K562 (cell line): ENCODE measurements around the gene BRMS1. TPM values are rescaled to one million over a fixed set of nuclear protein-coding genes. Genes with fewer than 3 reads are reported as not detected.
A peak's percentile ranks its signal among the peaks of the same experiment; 100 is the strongest.

Source experiments
- BDP1 ChIP-seq: IDR thresholded peaks from 3 replicates; pipeline ENCODE4 v1.6.1; 2011; ENCODE audit not compliant: insufficient read length, insufficient read depth
- ERF ChIP-seq: fragments of 450-650 bp; formaldehyde crosslinking; IDR thresholded peaks from 2 replicates; pipeline ENCODE4 v1.4.0; 2020; ENCODE audit warnings: mild to moderate bottlenecking, mixed read lengths
- GABPA ChIP-seq: fragments of 200-800 bp; sonication (Bioruptor generic); conservative IDR thresholded peaks from 2 replicates; pipeline ENCODE4 v1.6.1; 2016; ENCODE audit warnings: low read depth, missing genetic modification characterization, missing compliant biosample characterization
- KDM1A ChIP-seq, 2 experiments: fragments of 450-650 bp; IDR thresholded peaks; 2 replicates each; pipeline ENCODE4 v1.6.1; 2016; ENCODE audit warnings: mild to moderate bottlenecking in 2 of 2
- MYC ChIP-seq, 2 experiments: fragments of 250-450 bp in 1 of 2; sonication (Bioruptor Pico) in 1 of 2; IDR thresholded peaks; 2 replicates each; pipeline versions ENCODE4 v1.5.1 to v1.6.1; 2012 to 2021; ENCODE audit warnings: low read depth in 2 of 2, borderline replicate concordance in 1 of 2, improper control_type of control experiment in 1 of 2, low read length in 1 of 2, mild to moderate bottlenecking in 1 of 2, moderate library complexity in 1 of 2
- NCOA4 ChIP-seq: fragments of 450-650 bp; IDR thresholded peaks from 2 replicates; pipeline ENCODE4 v1.6.1; 2018; ENCODE audit warnings: mild to moderate bottlenecking; ENCODE audit not compliant: partially characterized antibody
- NR4A1 ChIP-seq, 2 experiments: fragments of 250-450 bp in 1 of 2; fragments of 450-650 bp in 1 of 2; sonication (Bioruptor Pico) in 1 of 2; IDR thresholded peaks; 2 replicates each; pipeline versions ENCODE4 v1.4.0 to v1.6.1; 2016 to 2020; ENCODE audit warnings: mild to moderate bottlenecking in 2 of 2, missing compliant biosample characterization in 1 of 2, missing genetic modification characterization in 1 of 2, moderate library complexity in 1 of 2
- POLR2A ChIP-seq: fragments of 450-650 bp; conservative IDR thresholded peaks from 2 replicates; pipeline ENCODE4 v1.6.1; 2016
- POU5F1 ChIP-seq: fragments of 150-350 bp; IDR thresholded peaks from 2 replicates; pipeline ENCODE4 v1.6.1; 2014; ENCODE audit warnings: borderline replicate concordance, low read length, low read depth, mild to moderate bottlenecking; ENCODE audit not compliant: partially characterized antibody
- SMARCA5 ChIP-seq: fragments of 450-650 bp; IDR thresholded peaks from 2 replicates; pipeline ENCODE4 v1.6.1; 2016
- ZFPM2 ChIP-seq: fragments of 250-450 bp; sonication (Bioruptor Pico); IDR thresholded peaks from 2 replicates; pipeline ENCODE4 v1.5.1; 2022; ENCODE audit warnings: mild to moderate bottlenecking
- ZZZ3 ChIP-seq: fragments of 450-650 bp; IDR thresholded peaks from 2 replicates; pipeline ENCODE4 v1.6.1; 2016; ENCODE audit warnings: antibody characterized with exemption, mild to moderate bottlenecking, moderate library complexity
- polyA plus RNA-seq, 8 experiments: library from polyadenylated mRNA; depleted of rRNA in 4 of 8; stranded (reverse) in 5 of 8; unstranded in 3 of 8; fragments of >200 nt; fragmentation: Nextera tagmentation in 2 of 8; fragmentation: Illumina TruSeq in 1 of 8; extraction: Ambion mirVana in 2 of 8; extraction: Trizol in 1 of 8; gene quantifications; 2 replicates each; pipeline versions ENCODE4 v1.2.1 to v1.2.3, GENCODE V29; 2011 to 2014; ENCODE audit warnings: inconsistent platforms in 1 of 8, missing spikeins in 1 of 8
- total RNA-seq, 7 experiments: library from RNA; depleted of rRNA in 6 of 7; stranded (reverse); fragments of >200 nt in 6 of 7; fragmentation: Illumina TruSeq in 2 of 7; extraction: Trizol in 2 of 7; gene quantifications; 2 replicates each; pipeline versions ENCODE4 v1.2.1 to v1.2.3, GENCODE V29; 2011 to 2021; ENCODE audit warnings: low replicate concordance in 1 of 7
- TF ChIP-seq, protein P1 (sequence below): fragments of 250-450 bp; sonication (Bioruptor Pico); IDR thresholded peaks from 2 replicates; pipeline ENCODE4 v1.9.0; 2021; ENCODE audit warnings: mild to moderate bottlenecking, inconsistent platforms
- TF ChIP-seq, protein P2 (sequence below): sonication (generic); formaldehyde crosslinking; IDR thresholded peaks from 2 replicates; pipeline ENCODE4 v1.8.0; 2023; ENCODE audit warnings: missing genetic modification reagents, mild to moderate bottlenecking, borderline replicate concordance
- TF ChIP-seq, protein P3 (sequence below): fragments of 250-450 bp; sonication (Bioruptor Pico); IDR thresholded peaks from 2 replicates; pipeline ENCODE4 v1.5.0; 2021
- TF ChIP-seq, protein P4 (sequence below): sonication (generic); formaldehyde crosslinking; IDR thresholded peaks from 2 replicates; pipeline ENCODE4 v1.8.0; 2022; ENCODE audit warnings: missing genetic modification reagents, mild to moderate bottlenecking, moderate library complexity, borderline replicate concordance
- TF ChIP-seq, protein P5 (sequence below): fragments of 450-650 bp; formaldehyde crosslinking; IDR thresholded peaks from 2 replicates; pipeline ENCODE4 v1.4.0; 2020; ENCODE audit warnings: mild to moderate bottlenecking

Gene BRMS1
- total and polyA plus RNA-seq, 9 of the 15 experiments (the other 6 are each of a cell fraction or from before 2014, with no cell fraction given): 2.2 to 78.8 (median 33.4) TPM

GRCh38 chr11:66362481-66363147 is 17.7 kb upstream of the BRMS1 start (continued):
- TF ChIP-seq POU5F1 (no peak), ZZZ3 (no peak), KDM1A (IDR thresholded peaks at IDR 0.05) (peak in 1 of 2 experiments; percentile 27; a peak in 1 of 4 replicates), POLR2A (peak; percentile 52), NR4A1 (CRISPR knock-in tag; IDR thresholded peaks at IDR 0.05) (no peak), NR4A1 (tag; IDR thresholded peaks at IDR 0.05) (no peak), MYC (IDR thresholded peaks at IDR 0.05; ENCODE audit: low read depth, low read length) (no peak), MYC (CRISPR knock-in tag; IDR thresholded peaks at IDR 0.05; ENCODE audit: borderline replicate concordance, low read depth) (no peak), GABPA (tag) (no peak), NCOA4 (no peak), ERF (CRISPR knock-in tag) (no peak), SMARCA5 (0 out of 2 replicates have a peak, but pooled peaks have one; percentile 54), ZFPM2 (CRISPR knock-in tag) (no peak), BDP1 (no peak)
- TF ChIP-seq, protein P1, sequence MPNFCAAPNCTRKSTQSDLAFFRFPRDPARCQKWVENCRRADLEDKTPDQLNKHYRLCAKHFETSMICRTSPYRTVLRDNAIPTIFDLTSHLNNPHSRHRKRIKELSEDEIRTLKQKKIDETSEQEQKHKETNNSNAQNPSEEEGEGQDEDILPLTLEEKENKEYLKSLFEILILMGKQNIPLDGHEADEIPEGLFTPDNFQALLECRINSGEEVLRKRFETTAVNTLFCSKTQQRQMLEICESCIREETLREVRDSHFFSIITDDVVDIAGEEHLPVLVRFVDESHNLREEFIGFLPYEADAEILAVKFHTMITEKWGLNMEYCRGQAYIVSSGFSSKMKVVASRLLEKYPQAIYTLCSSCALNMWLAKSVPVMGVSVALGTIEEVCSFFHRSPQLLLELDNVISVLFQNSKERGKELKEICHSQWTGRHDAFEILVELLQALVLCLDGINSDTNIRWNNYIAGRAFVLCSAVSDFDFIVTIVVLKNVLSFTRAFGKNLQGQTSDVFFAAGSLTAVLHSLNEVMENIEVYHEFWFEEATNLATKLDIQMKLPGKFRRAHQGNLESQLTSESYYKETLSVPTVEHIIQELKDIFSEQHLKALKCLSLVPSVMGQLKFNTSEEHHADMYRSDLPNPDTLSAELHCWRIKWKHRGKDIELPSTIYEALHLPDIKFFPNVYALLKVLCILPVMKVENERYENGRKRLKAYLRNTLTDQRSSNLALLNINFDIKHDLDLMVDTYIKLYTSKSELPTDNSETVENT (CRISPR knock-in tag): no peak
- TF ChIP-seq, protein P2, sequence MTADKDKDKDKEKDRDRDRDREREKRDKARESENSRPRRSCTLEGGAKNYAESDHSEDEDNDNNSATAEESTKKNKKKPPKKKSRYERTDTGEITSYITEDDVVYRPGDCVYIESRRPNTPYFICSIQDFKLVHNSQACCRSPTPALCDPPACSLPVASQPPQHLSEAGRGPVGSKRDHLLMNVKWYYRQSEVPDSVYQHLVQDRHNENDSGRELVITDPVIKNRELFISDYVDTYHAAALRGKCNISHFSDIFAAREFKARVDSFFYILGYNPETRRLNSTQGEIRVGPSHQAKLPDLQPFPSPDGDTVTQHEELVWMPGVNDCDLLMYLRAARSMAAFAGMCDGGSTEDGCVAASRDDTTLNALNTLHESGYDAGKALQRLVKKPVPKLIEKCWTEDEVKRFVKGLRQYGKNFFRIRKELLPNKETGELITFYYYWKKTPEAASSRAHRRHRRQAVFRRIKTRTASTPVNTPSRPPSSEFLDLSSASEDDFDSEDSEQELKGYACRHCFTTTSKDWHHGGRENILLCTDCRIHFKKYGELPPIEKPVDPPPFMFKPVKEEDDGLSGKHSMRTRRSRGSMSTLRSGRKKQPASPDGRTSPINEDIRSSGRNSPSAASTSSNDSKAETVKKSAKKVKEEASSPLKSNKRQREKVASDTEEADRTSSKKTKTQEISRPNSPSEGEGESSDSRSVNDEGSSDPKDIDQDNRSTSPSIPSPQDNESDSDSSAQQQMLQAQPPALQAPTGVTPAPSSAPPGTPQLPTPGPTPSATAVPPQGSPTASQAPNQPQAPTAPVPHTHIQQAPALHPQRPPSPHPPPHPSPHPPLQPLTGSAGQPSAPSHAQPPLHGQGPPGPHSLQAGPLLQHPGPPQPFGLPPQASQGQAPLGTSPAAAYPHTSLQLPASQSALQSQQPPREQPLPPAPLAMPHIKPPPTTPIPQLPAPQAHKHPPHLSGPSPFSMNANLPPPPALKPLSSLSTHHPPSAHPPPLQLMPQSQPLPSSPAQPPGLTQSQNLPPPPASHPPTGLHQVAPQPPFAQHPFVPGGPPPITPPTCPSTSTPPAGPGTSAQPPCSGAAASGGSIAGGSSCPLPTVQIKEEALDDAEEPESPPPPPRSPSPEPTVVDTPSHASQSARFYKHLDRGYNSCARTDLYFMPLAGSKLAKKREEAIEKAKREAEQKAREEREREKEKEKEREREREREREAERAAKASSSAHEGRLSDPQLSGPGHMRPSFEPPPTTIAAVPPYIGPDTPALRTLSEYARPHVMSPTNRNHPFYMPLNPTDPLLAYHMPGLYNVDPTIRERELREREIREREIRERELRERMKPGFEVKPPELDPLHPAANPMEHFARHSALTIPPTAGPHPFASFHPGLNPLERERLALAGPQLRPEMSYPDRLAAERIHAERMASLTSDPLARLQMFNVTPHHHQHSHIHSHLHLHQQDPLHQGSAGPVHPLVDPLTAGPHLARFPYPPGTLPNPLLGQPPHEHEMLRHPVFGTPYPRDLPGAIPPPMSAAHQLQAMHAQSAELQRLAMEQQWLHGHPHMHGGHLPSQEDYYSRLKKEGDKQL (CRISPR knock-in tag): no peak
- TF ChIP-seq, protein P3, sequence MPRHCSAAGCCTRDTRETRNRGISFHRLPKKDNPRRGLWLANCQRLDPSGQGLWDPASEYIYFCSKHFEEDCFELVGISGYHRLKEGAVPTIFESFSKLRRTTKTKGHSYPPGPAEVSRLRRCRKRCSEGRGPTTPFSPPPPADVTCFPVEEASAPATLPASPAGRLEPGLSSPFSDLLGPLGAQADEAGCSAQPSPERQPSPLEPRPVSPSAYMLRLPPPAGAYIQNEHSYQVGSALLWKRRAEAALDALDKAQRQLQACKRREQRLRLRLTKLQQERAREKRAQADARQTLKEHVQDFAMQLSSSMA: no peak
- TF ChIP-seq, protein P4, sequence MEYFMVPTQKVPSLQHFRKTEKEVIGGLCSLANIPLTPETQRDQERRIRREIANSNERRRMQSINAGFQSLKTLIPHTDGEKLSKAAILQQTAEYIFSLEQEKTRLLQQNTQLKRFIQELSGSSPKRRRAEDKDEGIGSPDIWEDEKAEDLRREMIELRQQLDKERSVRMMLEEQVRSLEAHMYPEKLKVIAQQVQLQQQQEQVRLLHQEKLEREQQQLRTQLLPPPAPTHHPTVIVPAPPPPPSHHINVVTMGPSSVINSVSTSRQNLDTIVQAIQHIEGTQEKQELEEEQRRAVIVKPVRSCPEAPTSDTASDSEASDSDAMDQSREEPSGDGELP (CRISPR knock-in tag): no peak
- TF ChIP-seq, protein P5, sequence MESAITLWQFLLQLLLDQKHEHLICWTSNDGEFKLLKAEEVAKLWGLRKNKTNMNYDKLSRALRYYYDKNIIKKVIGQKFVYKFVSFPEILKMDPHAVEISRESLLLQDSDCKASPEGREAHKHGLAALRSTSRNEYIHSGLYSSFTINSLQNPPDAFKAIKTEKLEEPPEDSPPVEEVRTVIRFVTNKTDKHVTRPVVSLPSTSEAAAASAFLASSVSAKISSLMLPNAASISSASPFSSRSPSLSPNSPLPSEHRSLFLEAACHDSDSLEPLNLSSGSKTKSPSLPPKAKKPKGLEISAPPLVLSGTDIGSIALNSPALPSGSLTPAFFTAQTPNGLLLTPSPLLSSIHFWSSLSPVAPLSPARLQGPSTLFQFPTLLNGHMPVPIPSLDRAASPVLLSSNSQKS: no peak
